ENCODE data around the gene MAGEA12.
"Not testable (repeated sequence)": the region's sequence is repeated elsewhere in the genome, so short reads cannot be mapped to it uniquely, and the experiment has no call there.

Gene MAGEA12

DNA sequence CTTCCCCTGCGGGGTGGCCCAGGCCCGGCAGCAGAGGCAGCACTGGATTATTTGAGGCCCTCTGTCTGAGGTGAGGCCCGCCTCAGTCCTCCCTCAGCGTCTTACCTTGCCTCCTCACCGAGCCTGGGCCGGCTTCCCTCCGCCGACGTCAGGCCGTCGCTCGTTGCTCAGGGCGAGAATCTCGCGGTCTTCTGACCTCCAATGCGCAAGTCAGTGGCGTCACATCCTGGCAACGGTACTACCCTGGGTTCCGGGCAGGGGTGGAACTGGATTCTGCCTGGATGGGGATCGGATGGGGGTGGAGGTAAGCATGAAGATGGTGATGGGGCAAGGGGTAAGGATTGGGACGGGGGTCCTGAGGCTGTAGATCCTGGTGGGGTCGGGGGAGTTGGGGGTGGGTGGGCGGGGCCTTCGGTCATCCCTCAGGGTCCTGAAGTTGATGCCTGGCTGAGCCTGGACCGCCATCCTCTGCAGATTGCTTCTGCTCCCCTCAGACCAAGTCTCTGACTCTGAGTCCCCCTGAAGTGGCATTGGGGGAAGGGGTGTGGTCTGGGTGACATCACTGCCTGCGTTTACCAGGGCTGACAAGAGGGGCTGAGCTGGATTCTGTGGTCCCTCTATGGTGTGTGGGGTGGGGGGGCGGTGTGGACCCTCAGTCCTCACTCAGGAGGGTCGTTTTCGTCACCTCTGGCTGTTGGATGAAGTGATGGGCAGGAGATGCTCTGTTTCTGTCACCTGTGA, 36.2 kb downstream of the MAGEA12 start, which contains the start of gene MAGEA6:
Gene MAGEA6, minus strand, starts transcription at position 141 of the 741 bp plus-strand sequence. CDS start 2,039 bp downstream, outside the sequence.
- not testable (repeated sequence) for H3K9me3 ChIP-seq (ENCODE audit: control insufficient read depth, insufficient read depth, low read length); H3K27ac ChIP-seq (ENCODE audit: low read length); H3K4me3 ChIP-seq (ENCODE audit: low read length); H3K4me1 ChIP-seq (ENCODE audit: control insufficient read depth, insufficient read depth, low read length); H3K36me3 ChIP-seq (ENCODE audit: control insufficient read depth, insufficient read depth, low read length); H3K27me3 ChIP-seq (ENCODE audit: control insufficient read depth, insufficient read depth, low read length); DNase-seq (ENCODE audit: low read depth, low spot score)
- WGBS (ENCODE audit: insufficient coverage, insufficient read length), result no CpG with 5 or more reads among the region's 29 CpGs

GRCh38 chrX:152787062-152787461, 53.5 kb downstream of the MAGEA12 start:
- H3K27me3 ChIP-seq (ENCODE audit: control insufficient read depth, insufficient read depth, low read length); H3K9me3 ChIP-seq (ENCODE audit: control insufficient read depth, insufficient read depth, low read length); H3K27ac ChIP-seq (ENCODE audit: low read length); DNase-seq (ENCODE audit: low read depth, low spot score); H3K36me3 ChIP-seq (ENCODE audit: control insufficient read depth, insufficient read depth, low read length); H3K4me1 ChIP-seq (ENCODE audit: control insufficient read depth, insufficient read depth, low read length); H3K4me3 ChIP-seq (ENCODE audit: low read length): not testable (repeated sequence)
- WGBS (ENCODE audit: insufficient coverage, insufficient read length), result no CpG with 5 or more reads among the region's 3 CpGs
